Measurements from ENCODE around the gene CRELD2.

The CRELD2 gene

DNA sequence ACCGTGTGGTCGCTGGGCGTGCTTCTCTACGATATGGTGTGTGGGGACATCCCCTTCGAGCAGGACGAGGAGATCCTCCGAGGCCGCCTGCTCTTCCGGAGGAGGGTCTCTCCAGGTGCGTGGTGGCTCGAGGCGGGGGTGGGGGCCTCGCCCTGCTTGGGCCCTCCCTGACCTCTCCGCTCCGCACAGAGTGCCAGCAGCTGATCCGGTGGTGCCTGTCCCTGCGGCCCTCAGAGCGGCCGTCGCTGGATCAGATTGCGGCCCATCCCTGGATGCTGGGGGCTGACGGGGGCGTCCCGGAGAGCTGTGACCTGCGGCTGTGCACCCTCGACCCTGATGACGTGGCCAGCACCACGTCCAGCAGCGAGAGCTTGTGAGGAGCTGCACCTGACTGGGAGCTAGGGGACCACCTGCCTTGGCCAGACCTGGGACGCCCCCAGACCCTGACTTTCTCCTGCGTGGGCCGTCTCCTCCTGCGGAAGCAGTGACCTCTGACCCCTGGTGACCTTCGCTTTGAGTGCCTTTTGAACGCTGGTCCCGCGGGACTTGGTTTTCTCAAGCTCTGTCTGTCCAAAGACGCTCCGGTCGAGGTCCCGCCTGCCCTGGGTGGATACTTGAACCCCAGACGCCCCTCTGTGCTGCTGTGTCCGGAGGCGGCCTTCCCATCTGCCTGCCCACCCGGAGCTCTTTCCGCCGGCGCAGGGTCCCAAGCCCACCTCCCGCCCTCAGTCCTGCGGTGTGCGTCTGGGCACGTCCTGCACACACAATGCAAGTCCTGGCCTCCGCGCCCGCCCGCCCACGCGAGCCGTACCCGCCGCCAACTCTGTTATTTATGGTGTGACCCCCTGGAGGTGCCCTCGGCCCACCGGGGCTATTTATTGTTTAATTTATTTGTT is 44.6 kb downstream of the CRELD2 start:
- H3K4me1 ChIP-seq (ENCODE audit: control insufficient read depth in 1 of 2, insufficient read depth in 1 of 2, low read depth in 1 of 2, low read length in 1 of 2) = peaks cover 72 to 73% of the 10 kb centered on the region in 2 experiments

DNA sequence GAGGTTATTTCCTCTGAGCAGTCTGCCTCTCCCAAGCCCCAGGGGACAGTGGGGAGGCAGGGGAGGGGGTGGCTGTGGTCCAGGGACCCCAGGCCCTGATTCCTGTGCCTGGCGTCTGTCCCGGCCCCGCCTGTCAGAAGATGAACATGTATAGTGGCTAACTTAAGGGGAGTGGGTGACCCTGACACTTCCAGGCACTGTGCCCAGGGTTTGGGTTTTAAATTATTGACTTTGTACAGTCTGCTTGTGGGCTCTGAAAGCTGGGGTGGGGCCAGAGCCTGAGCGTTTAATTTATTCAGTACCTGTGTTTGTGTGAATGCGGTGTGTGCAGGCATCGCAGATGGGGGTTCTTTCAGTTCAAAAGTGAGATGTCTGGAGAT is 45.2 kb downstream of the CRELD2 start:
- peaks cover 46% of the 10 kb centered on the region for H3K36me3 ChIP-seq
- peak overlapping the region; percentile 94 to 99 for H3K4me3 ChIP-seq (ENCODE audit: low read depth in 1 of 2, low read length in 1 of 2)
- H3K27me3 ChIP-seq = peaks cover 10% of the 10 kb centered on the region
- peaks cover 73% of the 10 kb centered on the region in 2 experiments for H3K4me1 ChIP-seq (ENCODE audit: control insufficient read depth in 1 of 2, insufficient read depth in 1 of 2, low read depth in 1 of 2, low read length in 1 of 2)
- H3K9me3 ChIP-seq = no peaks in the 10 kb centered on the region
- H3K27ac ChIP-seq = peak overlapping the region; percentile 98
- TF ChIP-seq, protein P1, sequence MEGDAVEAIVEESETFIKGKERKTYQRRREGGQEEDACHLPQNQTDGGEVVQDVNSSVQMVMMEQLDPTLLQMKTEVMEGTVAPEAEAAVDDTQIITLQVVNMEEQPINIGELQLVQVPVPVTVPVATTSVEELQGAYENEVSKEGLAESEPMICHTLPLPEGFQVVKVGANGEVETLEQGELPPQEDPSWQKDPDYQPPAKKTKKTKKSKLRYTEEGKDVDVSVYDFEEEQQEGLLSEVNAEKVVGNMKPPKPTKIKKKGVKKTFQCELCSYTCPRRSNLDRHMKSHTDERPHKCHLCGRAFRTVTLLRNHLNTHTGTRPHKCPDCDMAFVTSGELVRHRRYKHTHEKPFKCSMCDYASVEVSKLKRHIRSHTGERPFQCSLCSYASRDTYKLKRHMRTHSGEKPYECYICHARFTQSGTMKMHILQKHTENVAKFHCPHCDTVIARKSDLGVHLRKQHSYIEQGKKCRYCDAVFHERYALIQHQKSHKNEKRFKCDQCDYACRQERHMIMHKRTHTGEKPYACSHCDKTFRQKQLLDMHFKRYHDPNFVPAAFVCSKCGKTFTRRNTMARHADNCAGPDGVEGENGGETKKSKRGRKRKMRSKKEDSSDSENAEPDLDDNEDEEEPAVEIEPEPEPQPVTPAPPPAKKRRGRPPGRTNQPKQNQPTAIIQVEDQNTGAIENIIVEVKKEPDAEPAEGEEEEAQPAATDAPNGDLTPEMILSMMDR (IDR thresholded peaks at IDR 0.05) = no peak

More for the DNA sequence above, 44.6 kb downstream of the CRELD2 start:
- peak overlapping the region; percentile 98 for H3K27ac ChIP-seq
- H3K36me3 ChIP-seq = peaks cover 46% of the 10 kb centered on the region
- peaks cover 10% of the 10 kb centered on the region for H3K27me3 ChIP-seq
- H3K9me3 ChIP-seq = no peaks in the 10 kb centered on the region
- TF ChIP-seq, protein P1 (IDR thresholded peaks at IDR 0.05) = no peak
- H3K4me3 ChIP-seq (ENCODE audit: low read depth in 1 of 2, low read length in 1 of 2) = peak overlapping the region; percentile 94 to 99

DNA sequence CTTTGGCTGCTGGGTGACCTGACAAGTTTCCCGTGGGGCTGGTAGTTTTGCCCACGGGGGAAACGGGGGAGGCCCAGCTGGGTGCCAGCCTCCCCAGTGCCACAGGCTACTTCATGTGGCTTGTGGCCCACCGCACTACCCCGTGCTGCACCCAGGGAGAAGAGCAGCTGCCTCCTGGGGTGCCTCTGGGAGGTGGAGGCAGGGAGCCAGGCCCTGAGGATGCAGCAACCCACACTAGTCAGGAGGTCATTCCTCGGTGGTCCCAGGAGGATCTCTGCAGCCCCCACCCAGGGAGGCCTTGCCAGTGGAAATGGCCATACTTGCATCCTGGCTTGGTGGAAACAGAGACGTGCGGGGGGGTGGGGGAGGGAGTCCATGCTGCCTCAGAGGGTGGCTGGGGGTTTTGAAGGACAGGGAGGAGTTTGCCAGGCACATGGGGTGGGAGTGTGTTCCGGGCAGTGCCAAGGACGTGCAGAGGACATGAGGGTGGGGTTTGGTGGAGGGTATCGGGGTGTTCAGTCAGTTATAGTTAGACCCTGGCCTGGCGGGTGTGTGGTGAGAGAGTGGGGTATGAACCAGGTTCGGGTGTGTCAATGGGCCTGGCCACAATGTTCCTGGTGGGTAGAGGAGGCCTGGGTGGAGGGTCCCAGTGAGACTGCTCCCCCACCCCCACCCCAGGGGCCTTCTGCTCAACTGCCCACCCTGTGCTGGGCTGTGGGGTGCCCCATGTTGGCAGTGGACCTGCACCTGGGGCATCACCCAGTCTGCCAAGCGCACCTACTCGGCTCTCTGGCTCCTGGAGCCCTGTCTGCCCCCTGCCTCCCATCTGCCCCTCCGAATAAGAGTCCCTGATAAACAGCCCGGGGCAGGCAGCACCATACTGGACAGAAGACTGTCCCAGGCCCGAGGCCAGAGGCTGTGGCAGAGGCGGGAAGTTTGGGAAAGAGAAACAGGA is 46.0 kb downstream of the CRELD2 start:
- no peaks in the 10 kb centered on the region for H3K9me3 ChIP-seq
- H3K27ac ChIP-seq = peak overlapping the region; percentile 98
- H3K27me3 ChIP-seq = peaks cover 13% of the 10 kb centered on the region
- H3K36me3 ChIP-seq = peaks cover 46% of the 10 kb centered on the region
- TF ChIP-seq, protein P1 (IDR thresholded peaks at IDR 0.05) = no peak
- peaks cover 65 to 66% of the 10 kb centered on the region in 2 experiments for H3K4me1 ChIP-seq (ENCODE audit: control insufficient read depth in 1 of 2, insufficient read depth in 1 of 2, low read depth in 1 of 2, low read length in 1 of 2)
- peak overlapping the region in 1 of 2 experiments; percentile 99 for H3K4me3 ChIP-seq (ENCODE audit: low read depth in 1 of 2, low read length in 1 of 2)

DNA sequence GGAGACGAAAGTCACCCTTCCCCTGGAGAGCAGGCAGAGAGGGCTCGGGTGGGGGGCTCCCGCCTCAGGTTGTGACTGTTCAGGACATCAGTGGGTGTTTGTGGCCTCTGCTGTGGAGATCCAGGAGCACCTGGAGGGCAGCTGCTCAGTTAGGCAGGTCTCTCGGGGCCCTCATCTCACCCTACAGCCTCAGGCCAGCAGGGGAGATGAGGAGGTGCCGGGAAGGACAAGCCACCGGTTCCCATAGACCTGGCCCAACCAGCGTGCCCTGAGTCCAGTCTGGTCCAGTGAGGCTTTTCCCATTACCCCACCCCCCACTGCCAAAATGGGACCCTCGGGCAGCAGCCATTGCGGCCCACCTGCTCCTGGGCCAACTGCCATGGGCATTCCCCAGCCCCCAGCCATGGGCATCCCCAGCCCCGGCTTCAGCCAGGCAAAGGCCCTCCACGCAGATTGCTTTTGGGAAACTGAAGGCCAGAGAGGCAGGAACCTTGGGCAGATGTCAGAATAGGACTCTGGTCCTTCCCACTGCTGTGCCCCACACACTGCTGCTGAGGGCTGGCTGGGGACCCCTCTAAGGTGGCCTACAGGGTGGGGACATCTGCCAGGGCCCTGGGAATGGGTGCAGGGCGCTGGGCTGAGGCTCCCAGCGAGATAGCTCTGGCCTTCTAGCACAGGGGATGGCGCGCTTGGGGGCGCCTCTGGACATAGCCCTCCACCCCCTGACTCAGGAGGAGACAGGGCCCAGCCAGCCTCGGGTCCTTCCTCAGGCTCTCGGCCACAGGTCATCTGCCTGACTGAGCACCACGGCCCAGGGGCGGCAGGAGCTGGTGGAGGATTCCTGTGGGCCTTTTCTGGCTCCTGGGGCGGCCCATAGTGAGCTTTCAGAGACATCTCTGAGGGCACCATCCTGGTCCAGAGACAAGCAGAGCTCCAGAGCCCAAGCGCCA is 46.9 kb downstream of the CRELD2 start:
- Histone ChIP-seq H3K4me1 (ENCODE audit: control insufficient read depth in 1 of 2, insufficient read depth in 1 of 2, low read depth in 1 of 2, low read length in 1 of 2) (peaks cover 61 to 69% of the 10 kb centered on the region in 2 experiments), H3K27me3 (peaks cover 22% of the 10 kb centered on the region), H3K27ac (peak overlapping the region; percentile 98), H3K36me3 (peaks cover 46% of the 10 kb centered on the region), H3K9me3 (no peaks in the 10 kb centered on the region), H3K4me3 (ENCODE audit: low read depth in 1 of 2, low read length in 1 of 2) (peak overlapping the region in 1 of 2 experiments; percentile 99)
- TF ChIP-seq, protein P1 (IDR thresholded peaks at IDR 0.05) = no peak
